DMS114 treated with DMSO at 0.1 percent for 48 hours (cell line): Measurements from ENCODE around the gene C1orf74.
A peak's percentile ranks its signal among the peaks of the same experiment; 100 is the strongest.

ENCODE experiments used
- DNase-seq: peaks from one replicate; lab custom pipeline; 2025; ENCODE audit not compliant: unreplicated experiment; lab: John Stamatoyannopoulos, UW

The C1orf74 gene

GRCh38 chr1:209784265-209785169 lies at the start of gene C1orf74:
C1orf74 (minus strand) TSS chr1:209784559; CDS start chr1:209783634, 925 bp downstream.
- peak; percentile 96 for DNase-seq

- no peak for DNase-seq
Observed at GRCh38 chr1:209831615-209832014, 47.3 kb upstream of the C1orf74 start.

GRCh38 chr1:209830722-209831121 lies 46.4 kb upstream of the C1orf74 start:
- no peak for DNase-seq

- DNase-seq, result no peak
Observed at GRCh38 chr1:209829716-209830115, 45.4 kb upstream of the C1orf74 start.

GRCh38 chr1:209827384-209828262 lies 43.3 kb upstream of the C1orf74 start, which contains the start of gene UTP25:
UTP25 (plus strand) TSS chr1:209827972; CDS start chr1:209828064, 92 bp downstream.
- peak; percentile 94 for DNase-seq

GRCh38 chr1:209825591-209826434 lies 41.5 kb upstream of the C1orf74 start:
- DNase-seq, result no peak

GRCh38 chr1:209823143-209824041 lies 39.0 kb upstream of the C1orf74 start:
- DNase-seq, result peak; percentile 43

GRCh38 chr1:209822706-209823105 lies 38.3 kb upstream of the C1orf74 start:
- DNase-seq, result no peak

- DNase-seq, result no peak
Observed at GRCh38 chr1:209820986-209821385, 36.6 kb upstream of the C1orf74 start.

GRCh38 chr1:209819058-209819457 lies 34.7 kb upstream of the C1orf74 start:
- no peak for DNase-seq

GRCh38 chr1:209817691-209818090 lies 33.3 kb upstream of the C1orf74 start:
- DNase-seq, result no peak

- DNase-seq, result no peak
Observed at GRCh38 chr1:209816923-209817322, 32.6 kb upstream of the C1orf74 start.

GRCh38 chr1:209815931-209816341 lies 31.6 kb upstream of the C1orf74 start:
- no peak for DNase-seq

GRCh38 chr1:209815490-209815889 lies 31.1 kb upstream of the C1orf74 start:
- no peak for DNase-seq

- no peak for DNase-seq
Observed at GRCh38 chr1:209813902-209814301, 29.5 kb upstream of the C1orf74 start.

- no peak for DNase-seq
Observed at GRCh38 chr1:209810783-209811182, 26.4 kb upstream of the C1orf74 start.

- no peak for DNase-seq
Observed at GRCh38 chr1:209809611-209810010, 25.3 kb upstream of the C1orf74 start.

GRCh38 chr1:209808059-209808581 lies 23.8 kb upstream of the C1orf74 start:
- no peak for DNase-seq

- DNase-seq, result no peak
Observed at GRCh38 chr1:209807509-209807908, 23.1 kb upstream of the C1orf74 start.
